ENCODE data around the gene L3MBTL4. TPM values are rescaled to one million over a fixed set of nuclear protein-coding genes. Genes with fewer than 3 reads are reported as not detected.

L3MBTL4 gene
- total RNA-seq, 1 experiment from 2014 or later: not detected

GRCh38 chr18:6257950-6258349 lies 156.8 kb downstream of the L3MBTL4 start:
- H3K36me3 ChIP-seq (ENCODE audit: low read depth): no peaks in the 10 kb centered on the region
- BruUV-seq (replicated peaks): no TSS peak
- no peaks in the 10 kb centered on the region for H3K9me2 ChIP-seq (ENCODE audit: insufficient read depth)
- ChIA-PET POLR2A (ENCODE audit: unreplicated experiment) (no interaction called here), CTCF (no interaction called here)
- no peaks in the 10 kb centered on the region for H3K4me1 ChIP-seq (replicated peaks; ENCODE audit: insufficient read depth)
- DNase-seq: no peak
- no peak overlapping the region for H3K4me3 ChIP-seq
- no peaks in the 10 kb centered on the region for H3K79me2 ChIP-seq (ENCODE audit: low read depth)
- H3F3A ChIP-seq (ENCODE audit: insufficient read depth, low read depth): no peaks in the 10 kb centered on the region
- H3K27ac ChIP-seq: no peak overlapping the region
- intact Hi-C loops (cut with micrococcal nuclease; ENCODE audit: unreplicated experiment): no loop called here
- H2AFZ ChIP-seq: no peak overlapping the region
- H3K4me2 ChIP-seq: no peak overlapping the region
- TF ChIP-seq CTCF (conservative IDR thresholded peaks at IDR 0.05) (no peak), EZH2 (IDR thresholded peaks at IDR 0.05; ENCODE audit: low read depth) (no peak)
- H3K9me3 ChIP-seq (ENCODE audit: insufficient read depth, low read depth): no peaks in the 10 kb centered on the region
- peaks cover 10% of the 10 kb centered on the region; the same call in 1 of the 2 replicates for H3K27me3 ChIP-seq (ENCODE audit: insufficient read depth, low read depth)
- no peaks in the 10 kb centered on the region for H4K20me1 ChIP-seq (ENCODE audit: insufficient read depth)

- H3K4me1 ChIP-seq (replicated peaks; ENCODE audit: insufficient read depth): no peaks in the 10 kb centered on the region
- no peak for DNase-seq
- CTCF ChIA-PET: no interaction called here
- POLR2A ChIA-PET (ENCODE audit: unreplicated experiment): no interaction called here
- H3K4me3 ChIP-seq: no peak overlapping the region
- H3K27me3 ChIP-seq (ENCODE audit: insufficient read depth, low read depth): peaks cover 7% of the 10 kb centered on the region
- no peak overlapping the region for H2AFZ ChIP-seq
- no peak overlapping the region for H3K27ac ChIP-seq
- H3K79me2 ChIP-seq (ENCODE audit: low read depth): no peaks in the 10 kb centered on the region
- TF ChIP-seq EZH2 (IDR thresholded peaks at IDR 0.05; ENCODE audit: low read depth) (no peak), CTCF (conservative IDR thresholded peaks at IDR 0.05) (no peak)
- no peaks in the 10 kb centered on the region for H3K36me3 ChIP-seq (ENCODE audit: low read depth)
- H3F3A ChIP-seq (ENCODE audit: insufficient read depth, low read depth): no peaks in the 10 kb centered on the region
- BruUV-seq (replicated peaks): no TSS peak
- H4K20me1 ChIP-seq (ENCODE audit: insufficient read depth): no peaks in the 10 kb centered on the region
- H3K9me2 ChIP-seq (ENCODE audit: insufficient read depth): no peaks in the 10 kb centered on the region
- intact Hi-C loops (cut with micrococcal nuclease; ENCODE audit: unreplicated experiment): no loop called here
- no peaks in the 10 kb centered on the region for H3K9me3 ChIP-seq (ENCODE audit: insufficient read depth, low read depth)
- no peak overlapping the region for H3K4me2 ChIP-seq
Observed at GRCh38 chr18:6256521-6256920, 158.2 kb downstream of the L3MBTL4 start.

- no peak for DNase-seq
- ChIA-PET CTCF (no interaction called here), POLR2A (ENCODE audit: unreplicated experiment) (no interaction called here)
- H3K79me2 ChIP-seq (ENCODE audit: low read depth): no peaks in the 10 kb centered on the region
- no peaks in the 10 kb centered on the region for H3K9me3 ChIP-seq (ENCODE audit: insufficient read depth, low read depth)
- H4K20me1 ChIP-seq (ENCODE audit: insufficient read depth): no peaks in the 10 kb centered on the region
- no peaks in the 10 kb centered on the region for H3K36me3 ChIP-seq (ENCODE audit: low read depth)
- H3K9me2 ChIP-seq (ENCODE audit: insufficient read depth): no peaks in the 10 kb centered on the region
- no peaks in the 10 kb centered on the region for H3K4me1 ChIP-seq (replicated peaks; ENCODE audit: insufficient read depth)
- no peak overlapping the region for H2AFZ ChIP-seq
- H3K27me3 ChIP-seq (ENCODE audit: insufficient read depth, low read depth): peaks cover 7% of the 10 kb centered on the region
- H3K27ac ChIP-seq: no peak overlapping the region
- no peak for TF ChIP-seq CTCF (conservative IDR thresholded peaks at IDR 0.05)
- no peak for TF ChIP-seq EZH2 (IDR thresholded peaks at IDR 0.05; ENCODE audit: low read depth)
- no peak overlapping the region for H3K4me2 ChIP-seq
- no peak overlapping the region for H3K4me3 ChIP-seq
- intact Hi-C loops (cut with micrococcal nuclease; ENCODE audit: unreplicated experiment): no loop called here
- no TSS peak for BruUV-seq (replicated peaks)
- H3F3A ChIP-seq (ENCODE audit: insufficient read depth, low read depth): no peaks in the 10 kb centered on the region
Observed at GRCh38 chr18:6255886-6256285, 158.8 kb downstream of the L3MBTL4 start.
